Keratinocyte (primary cell): ENCODE results near the gene ELK3.

Experiments used
- EZH2 ChIP-seq: IDR thresholded peaks from one replicate; pipeline ENCODE4 v1.6.1; 2012; ENCODE audit warnings: inconsistent platforms, mild to moderate bottlenecking, low read length, moderate library complexity
- TF ChIP-seq, protein P1 (sequence below), 3 experiments: IDR thresholded peaks in 1 of 3; conservative IDR thresholded peaks in 1 of 3; optimal IDR thresholded peaks in 1 of 3; 2 replicates in 2 of 3; 3 replicates in 1 of 3; pipeline versions ENCODE3 to v1.5.1; 2011; ENCODE audit warnings: low read length in 3 of 3, mild to moderate bottlenecking in 3 of 3, moderate library complexity in 2 of 3, control low read depth in 1 of 3, inconsistent platforms in 1 of 3; ENCODE audit not compliant: insufficient read depth in 2 of 3; ENCODE audit errors: extremely low read depth in 1 of 3

DNA sequence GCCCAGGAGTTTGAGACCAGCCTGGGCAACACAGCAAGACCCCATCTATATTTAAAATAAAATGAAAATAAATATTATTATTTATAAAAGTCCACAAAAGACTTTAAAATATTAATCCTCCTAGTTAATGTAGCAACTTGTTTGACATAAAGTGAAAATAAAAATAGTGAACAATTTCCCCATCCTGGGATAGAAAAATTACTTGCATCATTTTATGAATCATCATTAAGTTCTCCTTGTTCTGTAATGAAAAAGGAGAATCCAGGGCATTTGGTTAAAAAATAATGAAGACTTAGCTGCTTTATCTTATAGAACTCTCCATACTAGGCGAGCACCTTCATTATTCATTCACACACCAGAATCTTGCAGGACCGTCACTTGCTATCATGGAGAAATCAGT, 66.1 kb downstream of the ELK3 start:
- TF ChIP-seq, protein P1, sequence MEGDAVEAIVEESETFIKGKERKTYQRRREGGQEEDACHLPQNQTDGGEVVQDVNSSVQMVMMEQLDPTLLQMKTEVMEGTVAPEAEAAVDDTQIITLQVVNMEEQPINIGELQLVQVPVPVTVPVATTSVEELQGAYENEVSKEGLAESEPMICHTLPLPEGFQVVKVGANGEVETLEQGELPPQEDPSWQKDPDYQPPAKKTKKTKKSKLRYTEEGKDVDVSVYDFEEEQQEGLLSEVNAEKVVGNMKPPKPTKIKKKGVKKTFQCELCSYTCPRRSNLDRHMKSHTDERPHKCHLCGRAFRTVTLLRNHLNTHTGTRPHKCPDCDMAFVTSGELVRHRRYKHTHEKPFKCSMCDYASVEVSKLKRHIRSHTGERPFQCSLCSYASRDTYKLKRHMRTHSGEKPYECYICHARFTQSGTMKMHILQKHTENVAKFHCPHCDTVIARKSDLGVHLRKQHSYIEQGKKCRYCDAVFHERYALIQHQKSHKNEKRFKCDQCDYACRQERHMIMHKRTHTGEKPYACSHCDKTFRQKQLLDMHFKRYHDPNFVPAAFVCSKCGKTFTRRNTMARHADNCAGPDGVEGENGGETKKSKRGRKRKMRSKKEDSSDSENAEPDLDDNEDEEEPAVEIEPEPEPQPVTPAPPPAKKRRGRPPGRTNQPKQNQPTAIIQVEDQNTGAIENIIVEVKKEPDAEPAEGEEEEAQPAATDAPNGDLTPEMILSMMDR (optimal IDR thresholded peaks at IDR 0.05 in 1 of 3, IDR thresholded peaks at IDR 0.05 in 1 of 3, conservative IDR thresholded peaks at IDR 0.05 in 1 of 3; ENCODE audit: extremely low read depth in 1 of 3, insufficient read depth in 2 of 3, low read length in 3 of 3) = no peak
- TF ChIP-seq EZH2 = no peak
